ENCODE results near the gene OPN5.

Gene OPN5

DNA sequence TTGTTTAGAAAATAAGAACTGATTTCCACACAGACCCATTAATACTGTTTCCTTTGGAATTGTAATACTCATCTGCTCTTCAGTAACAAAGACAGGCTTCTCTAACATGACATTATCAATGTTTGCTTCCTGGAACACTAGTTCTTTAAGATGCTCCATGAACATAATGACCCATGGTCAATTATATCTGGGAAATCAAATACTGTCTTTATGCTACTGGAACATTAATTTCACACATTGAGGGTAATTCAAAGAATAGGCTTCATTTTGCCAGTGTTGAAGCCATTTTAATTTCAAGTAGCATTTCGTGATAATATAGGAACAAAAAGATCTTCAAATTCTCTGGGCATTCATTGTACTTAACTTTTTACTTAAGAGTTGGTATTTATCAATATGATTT, 80.9 kb downstream of the OPN5 start:
- no peak for DNase-seq (ENCODE audit: low spot score)

- no peak for DNase-seq (ENCODE audit: low spot score)
These were observed 83.4 kb downstream of the OPN5 start for GRCh38 chr6:47865206-47865605.

DNA sequence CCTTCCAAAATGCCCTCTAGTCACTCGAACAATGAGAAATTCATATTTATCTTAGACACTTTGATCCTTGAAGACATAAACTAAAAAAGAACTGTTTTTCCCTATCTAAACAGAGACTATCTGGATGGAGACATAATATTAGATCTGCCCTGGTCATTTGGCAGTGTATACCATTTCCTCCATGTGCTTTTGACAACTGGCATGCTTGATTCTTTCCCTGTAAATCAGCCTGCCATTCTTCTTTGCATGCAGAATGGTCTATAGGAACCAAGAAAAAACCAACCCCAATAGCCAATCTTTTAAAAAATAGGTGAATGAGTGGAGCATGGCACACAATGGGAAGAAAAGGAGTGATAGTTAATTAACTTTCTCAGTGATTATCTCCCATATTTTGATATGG, 93.8 kb downstream of the OPN5 start:
- DNase-seq (ENCODE audit: low spot score), result no peak

Measured in ecto neural progenitor cell (in vitro differentiated cells).